Right lobe of liver (tissue), 4 donors: ENCODE data around the gene CACNA2D3.

ENCODE experiments used
- POLR2A ChIP-seq: fragments of 450-650 bp; IDR thresholded peaks from one replicate; pipeline ENCODE4 v1.6.1; 2017; ENCODE audit warnings: antibody characterized with exemption, mild to moderate bottlenecking
- TF ChIP-seq, protein P1 (sequence below), 4 donors: fragments of 200-600 bp in 3 of 4; fragments of 450-650 bp in 1 of 4; IDR thresholded peaks; one replicate each; pipeline versions ENCODE4 v1.5.1 to v1.8.0; 2016 to 2022; ENCODE audit warnings: antibody characterized with exemption in 4 of 4, mild to moderate bottlenecking in 2 of 4
- donor health status: DM: no; HTN: no; CAD: no.
- donor health status: DM: no; HTN: no; CAD: no.
- donor health status: DM: no; HTN: yes; CAD: no.

DNA sequence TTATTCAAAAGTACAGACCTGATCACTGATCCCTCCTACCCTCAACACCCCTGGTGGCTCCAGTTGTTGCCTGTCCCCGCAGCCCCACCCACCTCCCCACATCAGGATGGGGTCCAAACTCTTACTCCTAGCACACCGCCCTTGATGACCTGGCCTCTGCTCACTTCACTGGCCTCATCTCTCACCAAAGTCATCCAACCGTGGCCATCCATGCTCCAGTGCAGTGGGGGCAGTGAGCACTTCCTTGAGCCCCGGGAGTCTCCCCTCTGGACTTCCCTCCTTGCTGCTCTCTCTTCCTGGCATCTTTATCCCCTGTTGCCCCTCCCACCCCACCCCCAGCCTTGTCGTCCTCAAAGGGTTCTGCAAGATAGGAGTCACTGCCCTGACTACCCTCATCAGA is 191.1 kb downstream of the CACNA2D3 start:
- TF ChIP-seq, protein P1, sequence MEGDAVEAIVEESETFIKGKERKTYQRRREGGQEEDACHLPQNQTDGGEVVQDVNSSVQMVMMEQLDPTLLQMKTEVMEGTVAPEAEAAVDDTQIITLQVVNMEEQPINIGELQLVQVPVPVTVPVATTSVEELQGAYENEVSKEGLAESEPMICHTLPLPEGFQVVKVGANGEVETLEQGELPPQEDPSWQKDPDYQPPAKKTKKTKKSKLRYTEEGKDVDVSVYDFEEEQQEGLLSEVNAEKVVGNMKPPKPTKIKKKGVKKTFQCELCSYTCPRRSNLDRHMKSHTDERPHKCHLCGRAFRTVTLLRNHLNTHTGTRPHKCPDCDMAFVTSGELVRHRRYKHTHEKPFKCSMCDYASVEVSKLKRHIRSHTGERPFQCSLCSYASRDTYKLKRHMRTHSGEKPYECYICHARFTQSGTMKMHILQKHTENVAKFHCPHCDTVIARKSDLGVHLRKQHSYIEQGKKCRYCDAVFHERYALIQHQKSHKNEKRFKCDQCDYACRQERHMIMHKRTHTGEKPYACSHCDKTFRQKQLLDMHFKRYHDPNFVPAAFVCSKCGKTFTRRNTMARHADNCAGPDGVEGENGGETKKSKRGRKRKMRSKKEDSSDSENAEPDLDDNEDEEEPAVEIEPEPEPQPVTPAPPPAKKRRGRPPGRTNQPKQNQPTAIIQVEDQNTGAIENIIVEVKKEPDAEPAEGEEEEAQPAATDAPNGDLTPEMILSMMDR (IDR thresholded peaks at IDR 0.05), result no peak
- TF ChIP-seq POLR2A, result no peak
